ENCODE data around the gene TLR6.

- TF ChIP-seq GATA2 (IDR thresholded peaks at IDR 0.05; ENCODE audit: low read depth, low read length) (no peak), GATA3 (IDR thresholded peaks at IDR 0.05; ENCODE audit: low read depth, low read length) (no peak)
These were observed 74.0 kb downstream of the TLR6 start, which contains the start of gene TLR10 for GRCh38 chr4:38782452-38783108.
